Neutrophil (primary cell): Measurements from ENCODE around the gene TAF11L8.
"Not testable (repeated sequence)": the region's sequence is repeated elsewhere in the genome, so short reads cannot be mapped to it uniquely, and the experiment has no call there.

Experiments used
- H3K27ac ChIP-seq: fragments of 200-600 bp; sonication (generic); 2 replicates; pipeline ENCODE4 v1.5.1; 2016; ENCODE audit warnings: mild to moderate bottlenecking, moderate library complexity
- H3K27me3 ChIP-seq: fragments of 200-600 bp; sonication (generic); 2 replicates; pipeline ENCODE4 v1.6.0; 2016; ENCODE audit warnings: mild to moderate bottlenecking
- H3K36me3 ChIP-seq: fragments of 200-600 bp; sonication (generic); 2 replicates; pipeline ENCODE4 v1.5.1; 2017
- H3K4me1 ChIP-seq, 2 experiments: fragments of 200-600 bp in 1 of 2; sonication (generic) in 1 of 2; 1 replicate in 1 of 2; 2 replicates in 1 of 2; pipeline versions ENCODE4 v1.5.1 to v1.6.1; 2013 to 2016; ENCODE audit warnings: low read depth in 1 of 2, low read length in 1 of 2, mild to moderate bottlenecking in 1 of 2, moderate library complexity in 1 of 2; ENCODE audit not compliant: control insufficient read depth in 1 of 2, insufficient read depth in 1 of 2
- H3K4me3 ChIP-seq, 2 experiments: fragments of 200-600 bp in 1 of 2; sonication (generic) in 1 of 2; 1 replicate in 1 of 2; 2 replicates in 1 of 2; pipeline ENCODE4 v1.5.1; 2013 to 2016; ENCODE audit warnings: low read depth in 1 of 2, low read length in 1 of 2, mild to moderate bottlenecking in 1 of 2, moderate library complexity in 1 of 2
- H3K9me3 ChIP-seq: fragments of 200-600 bp; sonication (generic); 2 replicates; pipeline ENCODE4 v1.5.1; 2016
- TF ChIP-seq, protein P1 (sequence below): fragments of 200-600 bp; sonication (generic); IDR thresholded peaks from 2 replicates; pipeline ENCODE4 v1.5.1; 2016; ENCODE audit warnings: antibody characterized with exemption

The TAF11L8 gene

DNA sequence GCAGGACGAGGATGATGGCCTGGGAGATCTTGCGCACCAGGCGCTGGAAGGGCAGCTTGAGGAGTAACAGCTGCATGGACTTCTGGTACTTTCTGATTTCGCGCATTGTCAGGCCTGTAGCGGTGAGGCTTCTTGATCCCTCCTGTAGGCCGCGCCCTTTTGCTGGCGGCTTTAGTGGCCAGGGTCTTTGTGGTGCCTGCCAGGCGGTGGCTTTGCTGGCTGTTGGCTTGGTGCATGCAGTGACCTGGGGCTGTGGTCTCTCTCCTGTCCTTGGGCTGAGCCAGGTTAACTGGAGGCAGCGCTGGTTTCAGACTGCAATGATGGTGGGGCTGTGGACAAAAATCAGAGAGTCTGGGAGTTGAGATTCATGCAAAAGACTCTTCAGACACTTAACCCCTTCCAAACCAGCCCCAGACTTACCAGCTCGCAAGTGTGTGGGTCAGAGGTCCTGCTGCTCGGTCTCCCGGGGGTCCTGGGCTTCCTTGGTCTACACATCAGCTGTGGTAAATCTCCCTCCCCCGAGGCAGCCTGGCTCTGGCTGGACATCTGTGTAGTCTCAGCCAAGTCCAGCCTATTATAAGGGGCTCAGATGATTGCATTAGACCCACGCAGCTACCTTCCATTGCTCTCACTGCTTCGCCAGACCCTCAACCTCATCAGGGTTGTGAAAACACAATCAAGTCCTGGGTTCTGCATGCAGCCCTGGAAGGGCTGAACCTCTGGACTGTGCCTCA, 24.3 kb upstream of the TAF11L8 start:
- Histone ChIP-seq H3K36me3 (no peaks in the 10 kb centered on the region), H3K4me1 (no peaks in the 10 kb centered on the region), H3K4me3 (no peak overlapping the region), H3K27ac (no peak overlapping the region), H3K27me3 (no peaks in the 10 kb centered on the region), H3K9me3 (no peaks in the 10 kb centered on the region)
- TF ChIP-seq, protein P1, sequence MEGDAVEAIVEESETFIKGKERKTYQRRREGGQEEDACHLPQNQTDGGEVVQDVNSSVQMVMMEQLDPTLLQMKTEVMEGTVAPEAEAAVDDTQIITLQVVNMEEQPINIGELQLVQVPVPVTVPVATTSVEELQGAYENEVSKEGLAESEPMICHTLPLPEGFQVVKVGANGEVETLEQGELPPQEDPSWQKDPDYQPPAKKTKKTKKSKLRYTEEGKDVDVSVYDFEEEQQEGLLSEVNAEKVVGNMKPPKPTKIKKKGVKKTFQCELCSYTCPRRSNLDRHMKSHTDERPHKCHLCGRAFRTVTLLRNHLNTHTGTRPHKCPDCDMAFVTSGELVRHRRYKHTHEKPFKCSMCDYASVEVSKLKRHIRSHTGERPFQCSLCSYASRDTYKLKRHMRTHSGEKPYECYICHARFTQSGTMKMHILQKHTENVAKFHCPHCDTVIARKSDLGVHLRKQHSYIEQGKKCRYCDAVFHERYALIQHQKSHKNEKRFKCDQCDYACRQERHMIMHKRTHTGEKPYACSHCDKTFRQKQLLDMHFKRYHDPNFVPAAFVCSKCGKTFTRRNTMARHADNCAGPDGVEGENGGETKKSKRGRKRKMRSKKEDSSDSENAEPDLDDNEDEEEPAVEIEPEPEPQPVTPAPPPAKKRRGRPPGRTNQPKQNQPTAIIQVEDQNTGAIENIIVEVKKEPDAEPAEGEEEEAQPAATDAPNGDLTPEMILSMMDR: no peak

DNA sequence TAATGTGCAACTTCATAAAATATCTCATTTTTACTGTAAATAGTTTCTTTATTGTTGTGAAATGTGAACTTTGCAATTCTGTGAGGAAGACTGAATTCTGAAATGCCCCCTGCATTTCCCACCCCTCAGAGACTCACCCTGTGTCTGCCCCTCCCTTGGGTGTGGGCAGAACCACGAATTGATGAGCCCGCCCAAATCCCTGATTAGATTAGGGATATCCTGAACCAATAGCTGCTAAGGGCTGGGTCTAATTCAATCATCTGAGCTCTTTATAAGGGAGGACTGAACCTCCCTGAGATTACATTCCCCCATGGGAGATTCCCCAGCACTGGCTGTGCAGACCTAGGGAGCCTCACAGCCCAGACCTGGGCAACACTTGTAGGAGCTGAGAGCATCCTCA, 19.3 kb upstream of the TAF11L8 start, which contains the start of gene TAF11L12:
Gene TAF11L12, plus strand, starts transcription at position 301 of the 400 bp plus-strand sequence.
- not testable (repeated sequence) for H3K27me3 ChIP-seq, H3K4me3 ChIP-seq, H3K4me1 ChIP-seq, H3K9me3 ChIP-seq, H3K27ac ChIP-seq, H3K36me3 ChIP-seq

GRCh38 chr5:17607461-17607860, 16.7 kb upstream of the TAF11L8 start:
- not testable (repeated sequence) for H3K9me3 ChIP-seq

GRCh38 chr5:17604951-17605350, 14.2 kb upstream of the TAF11L8 start:
- Histone ChIP-seq H3K36me3 (no peaks in the 10 kb centered on the region), H3K9me3 (no peaks in the 10 kb centered on the region), H3K4me3 (no peak overlapping the region), H3K27me3 (no peaks in the 10 kb centered on the region), H3K4me1 (no peaks in the 10 kb centered on the region), H3K27ac (no peak overlapping the region)
- TF ChIP-seq, protein P1: no peak

More at GRCh38 chr5:17607461-17607860, 16.7 kb upstream of the TAF11L8 start:
- H3K36me3 ChIP-seq, H3K27ac ChIP-seq, H3K4me1 ChIP-seq, H3K27me3 ChIP-seq, H3K4me3 ChIP-seq: not testable (repeated sequence)

GRCh38 chr5:17603880-17604279, 13.1 kb upstream of the TAF11L8 start, which contains the start of gene TAF11L11:
Gene TAF11L11, plus strand, starts transcription at chr5:17604183.
- not testable (repeated sequence) for H3K27me3 ChIP-seq, H3K36me3 ChIP-seq, H3K4me3 ChIP-seq, H3K9me3 ChIP-seq, H3K4me1 ChIP-seq, H3K27ac ChIP-seq

GRCh38 chr5:17597728-17598127, 7.0 kb upstream of the TAF11L8 start, which contains the start of gene TAF11L10:
Gene TAF11L10, minus strand, starts transcription at chr5:17597828.
- H3K4me3 ChIP-seq, H3K36me3 ChIP-seq, H3K27ac ChIP-seq, H3K27me3 ChIP-seq, H3K9me3 ChIP-seq, H3K4me1 ChIP-seq: not testable (repeated sequence)

DNA sequence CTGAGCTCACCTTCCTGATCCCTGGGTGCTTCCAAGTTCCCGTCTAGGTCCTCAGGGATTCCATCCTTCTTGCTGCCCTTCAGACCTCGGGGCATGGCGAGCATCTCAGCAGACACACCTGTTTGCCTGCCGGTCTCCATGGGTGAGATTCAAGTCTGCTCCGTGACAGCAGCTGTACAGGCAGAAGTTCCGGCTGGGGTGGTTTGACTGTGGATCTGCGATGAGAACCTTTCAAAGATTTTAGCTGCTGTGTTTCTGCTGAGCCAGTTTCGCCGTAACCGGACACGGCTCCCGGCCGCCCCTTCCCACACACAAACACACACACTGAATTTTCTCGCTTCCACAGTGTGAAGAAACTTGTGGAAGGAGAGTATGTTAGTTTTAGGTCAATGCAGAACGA, 3.5 kb upstream of the TAF11L8 start, which contains the start of gene TAF11L9:
Gene TAF11L9, minus strand, starts transcription at position 140 of the 400 bp plus-strand sequence.
- not testable (repeated sequence) for H3K36me3 ChIP-seq, H3K4me1 ChIP-seq, H3K27me3 ChIP-seq, H3K27ac ChIP-seq, H3K4me3 ChIP-seq, H3K9me3 ChIP-seq

GRCh38 chr5:17585658-17586057, 5.1 kb downstream of the TAF11L8 start, which contains the start of gene TAF11L7:
Gene TAF11L7, minus strand, starts transcription at chr5:17585758.
- H3K4me3 ChIP-seq, H3K27me3 ChIP-seq, H3K27ac ChIP-seq, H3K36me3 ChIP-seq, H3K9me3 ChIP-seq, H3K4me1 ChIP-seq: not testable (repeated sequence)
